NCI-H1092 treated with DMSO at 0.1 percent for 48 hours (cell line): Measurements from ENCODE around the gene ADAMTSL1.

Experiments used
- DNase-seq: peaks from one replicate; lab custom pipeline; 2025; lab: John Stamatoyannopoulos, UW

Gene ADAMTSL1, protein sequence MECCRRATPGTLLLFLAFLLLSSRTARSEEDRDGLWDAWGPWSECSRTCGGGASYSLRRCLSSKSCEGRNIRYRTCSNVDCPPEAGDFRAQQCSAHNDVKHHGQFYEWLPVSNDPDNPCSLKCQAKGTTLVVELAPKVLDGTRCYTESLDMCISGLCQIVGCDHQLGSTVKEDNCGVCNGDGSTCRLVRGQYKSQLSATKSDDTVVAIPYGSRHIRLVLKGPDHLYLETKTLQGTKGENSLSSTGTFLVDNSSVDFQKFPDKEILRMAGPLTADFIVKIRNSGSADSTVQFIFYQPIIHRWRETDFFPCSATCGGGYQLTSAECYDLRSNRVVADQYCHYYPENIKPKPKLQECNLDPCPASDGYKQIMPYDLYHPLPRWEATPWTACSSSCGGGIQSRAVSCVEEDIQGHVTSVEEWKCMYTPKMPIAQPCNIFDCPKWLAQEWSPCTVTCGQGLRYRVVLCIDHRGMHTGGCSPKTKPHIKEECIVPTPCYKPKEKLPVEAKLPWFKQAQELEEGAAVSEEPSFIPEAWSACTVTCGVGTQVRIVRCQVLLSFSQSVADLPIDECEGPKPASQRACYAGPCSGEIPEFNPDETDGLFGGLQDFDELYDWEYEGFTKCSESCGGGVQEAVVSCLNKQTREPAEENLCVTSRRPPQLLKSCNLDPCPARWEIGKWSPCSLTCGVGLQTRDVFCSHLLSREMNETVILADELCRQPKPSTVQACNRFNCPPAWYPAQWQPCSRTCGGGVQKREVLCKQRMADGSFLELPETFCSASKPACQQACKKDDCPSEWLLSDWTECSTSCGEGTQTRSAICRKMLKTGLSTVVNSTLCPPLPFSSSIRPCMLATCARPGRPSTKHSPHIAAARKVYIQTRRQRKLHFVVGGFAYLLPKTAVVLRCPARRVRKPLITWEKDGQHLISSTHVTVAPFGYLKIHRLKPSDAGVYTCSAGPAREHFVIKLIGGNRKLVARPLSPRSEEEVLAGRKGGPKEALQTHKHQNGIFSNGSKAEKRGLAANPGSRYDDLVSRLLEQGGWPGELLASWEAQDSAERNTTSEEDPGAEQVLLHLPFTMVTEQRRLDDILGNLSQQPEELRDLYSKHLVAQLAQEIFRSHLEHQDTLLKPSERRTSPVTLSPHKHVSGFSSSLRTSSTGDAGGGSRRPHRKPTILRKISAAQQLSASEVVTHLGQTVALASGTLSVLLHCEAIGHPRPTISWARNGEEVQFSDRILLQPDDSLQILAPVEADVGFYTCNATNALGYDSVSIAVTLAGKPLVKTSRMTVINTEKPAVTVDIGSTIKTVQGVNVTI (N-terminal part only)

DNA sequence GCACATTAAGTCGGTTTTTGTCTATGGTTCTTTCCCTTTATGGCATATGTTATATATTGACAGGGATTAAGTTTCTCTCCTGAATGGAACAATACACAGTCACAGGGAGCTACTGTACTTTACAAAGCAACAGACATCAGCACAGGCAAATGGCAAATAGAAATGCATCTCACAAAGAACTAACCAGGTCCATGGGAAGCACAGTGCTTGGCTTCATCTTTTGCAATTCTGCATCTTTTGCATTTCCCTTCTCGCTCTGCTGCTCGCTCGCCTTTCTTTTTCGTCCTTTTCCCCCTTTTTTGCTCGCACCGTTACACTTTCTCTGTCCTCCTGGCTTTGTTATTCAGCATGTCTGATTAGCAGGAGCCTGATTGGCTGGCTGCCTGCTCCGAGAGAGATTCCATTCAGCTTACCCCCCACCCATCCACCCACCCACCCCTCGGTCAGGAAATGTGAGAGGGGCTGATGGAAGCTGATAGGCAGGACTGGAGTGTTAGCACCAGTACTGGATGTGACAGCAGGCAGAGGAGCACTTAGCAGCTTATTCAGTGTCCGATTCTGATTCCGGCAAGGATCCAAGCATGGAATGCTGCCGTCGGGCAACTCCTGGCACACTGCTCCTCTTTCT lies at the start of gene ADAMTSL1:
TSS of gene ADAMTSL1 (plus strand) at position 502 of the 628 bp plus-strand sequence. CDS start at position 582, 80 bp downstream.
- DNase-seq = peak; percentile 99

DNA sequence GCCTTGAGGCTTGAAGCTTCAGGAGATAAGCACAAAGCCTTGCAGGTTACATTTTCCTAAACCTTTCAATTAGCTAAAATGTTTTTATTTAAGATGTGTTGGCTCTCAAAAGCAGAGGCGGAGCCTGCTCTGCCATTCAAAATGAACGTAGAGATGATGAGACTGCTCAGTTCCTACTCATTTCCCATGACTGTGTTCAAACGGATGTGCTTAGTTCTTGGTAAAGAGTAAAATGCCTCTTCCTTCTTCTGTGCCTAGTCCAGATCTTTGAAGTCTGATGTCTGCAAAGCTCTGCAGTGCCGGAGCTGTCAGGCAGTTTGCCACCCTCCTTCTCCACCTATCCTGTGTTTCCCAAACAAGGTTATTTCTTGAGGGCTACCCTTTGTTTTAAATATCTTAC lies 46.3 kb upstream of the ADAMTSL1 start:
- DNase-seq = no peak

DNA sequence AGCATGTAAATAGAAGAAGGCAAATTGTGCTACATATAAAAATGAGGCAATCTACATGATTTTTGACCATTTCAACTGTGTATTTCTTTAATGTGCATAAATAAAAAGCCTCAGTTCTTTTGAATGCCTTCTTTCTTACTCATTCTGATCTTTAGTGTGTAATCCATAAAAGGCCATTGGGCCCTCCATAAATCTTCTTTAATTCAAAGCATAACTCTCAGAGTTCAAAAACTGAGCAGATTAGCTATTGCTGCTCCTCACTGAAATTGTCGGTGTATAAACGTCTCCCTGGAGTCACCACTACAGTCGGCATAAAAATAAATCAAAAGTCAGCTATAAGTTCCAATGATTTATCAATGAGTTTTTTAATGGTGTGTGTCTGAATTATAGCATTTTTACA lies 45.3 kb upstream of the ADAMTSL1 start:
- no peak for DNase-seq

DNA sequence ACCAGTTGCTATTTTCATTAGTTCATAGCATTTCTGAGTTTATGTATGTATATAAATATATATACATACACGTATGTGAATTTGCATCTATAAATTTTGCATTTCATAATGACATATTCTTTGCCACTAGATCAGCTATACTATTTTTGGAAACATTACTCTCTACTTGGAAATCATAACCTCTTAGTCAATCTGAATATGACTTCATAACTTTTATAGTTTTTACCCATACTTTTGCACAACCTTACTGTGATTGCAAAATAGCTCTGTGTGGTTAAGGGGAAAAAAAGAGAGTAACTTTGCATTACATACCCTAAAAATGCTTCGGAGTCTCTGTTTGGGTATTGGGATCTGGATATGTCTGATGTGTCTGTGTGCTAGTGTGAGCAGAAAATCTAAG lies 44.9 kb upstream of the ADAMTSL1 start:
- DNase-seq = no peak

DNA sequence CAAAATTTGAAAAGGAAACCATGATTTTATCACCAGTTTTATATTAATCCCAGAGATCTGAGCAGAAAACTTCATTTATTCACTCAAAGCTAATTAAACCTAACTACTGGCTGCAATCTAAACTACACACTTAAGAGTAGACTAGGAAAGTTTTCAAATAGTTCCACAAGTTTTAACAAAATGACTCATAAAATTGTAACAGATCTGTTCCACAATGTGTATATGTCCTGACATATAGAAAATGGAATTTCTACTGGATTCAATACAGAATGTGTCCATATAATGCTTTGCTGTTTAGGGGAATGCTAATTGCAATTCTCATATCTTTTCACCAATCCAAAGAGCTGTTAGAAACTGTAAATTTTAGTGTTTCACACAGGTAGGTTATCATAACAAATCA lies 40.3 kb upstream of the ADAMTSL1 start:
- no peak for DNase-seq

DNA sequence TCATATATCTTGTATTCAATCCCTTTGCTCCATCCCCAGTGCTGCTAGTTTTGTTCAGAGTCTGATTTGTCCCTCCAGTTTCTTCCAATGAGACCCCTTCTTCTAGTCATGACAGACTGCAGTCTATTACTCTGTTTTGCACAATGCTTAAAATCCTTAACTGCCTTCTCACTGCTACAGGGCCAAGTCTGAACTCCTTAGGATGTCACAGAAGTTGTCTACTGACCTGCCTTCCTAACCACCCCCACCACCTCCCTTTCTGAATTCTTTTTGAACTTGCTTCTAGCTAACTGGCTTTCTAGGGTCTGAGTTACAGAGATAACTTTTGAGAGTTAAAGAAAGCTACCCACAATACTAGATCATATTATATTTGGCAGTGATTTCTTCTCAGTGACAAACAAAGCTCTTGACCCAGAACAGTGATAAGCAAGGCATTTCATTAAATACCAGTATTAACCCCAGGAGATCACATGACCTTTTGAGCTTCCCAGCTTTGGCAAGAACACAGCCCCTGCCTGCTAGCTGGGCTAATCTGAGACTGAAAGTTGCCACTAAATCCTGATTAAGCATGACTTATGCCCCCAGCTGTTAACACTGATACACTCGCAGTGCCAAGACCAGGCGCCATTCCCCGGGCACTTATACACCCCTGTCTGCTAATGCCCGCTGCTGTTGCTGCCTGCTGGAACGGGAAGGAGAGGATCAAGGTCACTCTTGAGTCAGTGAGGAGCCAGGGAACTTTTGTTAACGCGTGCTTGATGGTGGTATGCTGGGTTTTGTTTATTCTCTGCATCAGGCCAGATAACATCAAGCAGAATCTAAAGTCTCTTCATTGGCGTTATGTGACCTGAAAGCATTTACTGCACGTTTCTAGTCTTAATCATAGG lies 36.4 kb upstream of the ADAMTSL1 start:
- DNase-seq = peak; percentile 72

DNA sequence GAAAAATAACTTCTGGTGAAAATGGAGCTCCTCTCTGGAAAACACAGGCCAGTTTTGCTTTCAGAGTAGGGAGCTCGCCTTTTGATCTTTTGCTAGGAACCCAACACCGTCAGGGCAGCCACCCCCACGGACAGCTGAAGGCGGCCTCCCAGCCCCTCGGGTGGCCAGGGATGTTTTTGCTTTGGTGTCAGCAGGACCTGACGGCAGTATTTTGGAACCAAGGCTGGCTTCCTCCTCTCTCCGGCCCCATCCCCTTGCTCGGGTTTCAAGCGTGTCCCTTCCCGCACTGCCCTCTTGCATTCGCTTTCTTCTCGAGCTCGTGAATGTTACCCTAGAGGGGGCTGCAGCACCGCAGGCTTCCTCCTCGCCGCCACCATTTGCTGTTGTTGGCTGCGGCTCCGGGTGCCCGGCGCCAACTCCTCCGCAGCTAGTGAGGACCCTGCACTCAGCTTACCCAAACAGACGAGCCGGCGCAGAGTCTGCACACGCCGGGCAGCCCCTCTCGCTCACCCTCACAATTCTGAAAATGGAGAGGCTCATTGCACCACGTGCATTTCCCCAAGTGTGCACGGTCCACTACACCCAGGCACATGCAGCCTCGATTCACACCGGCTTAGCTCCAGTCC lies 35.5 kb upstream of the ADAMTSL1 start:
- DNase-seq = peak; percentile 38

DNA sequence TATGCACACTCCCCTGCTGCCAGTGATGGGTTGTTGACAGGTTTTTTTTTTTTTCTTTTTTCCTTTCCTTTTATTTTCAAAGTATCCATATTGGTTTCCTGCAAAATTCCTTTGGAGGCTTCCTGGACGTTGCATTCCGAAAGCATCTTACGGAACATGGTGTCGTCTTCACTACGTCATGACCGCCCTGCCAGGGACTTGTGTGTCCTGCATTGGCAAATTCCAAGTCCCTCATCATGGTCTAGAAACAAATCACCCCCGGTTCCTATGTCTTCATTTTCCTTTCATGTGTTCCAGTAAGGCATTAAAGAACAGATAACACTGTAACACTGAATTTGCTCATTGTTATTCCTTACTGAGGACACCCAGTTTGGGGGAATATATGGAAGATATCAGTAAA lies 35.0 kb upstream of the ADAMTSL1 start:
- no peak for DNase-seq

DNA sequence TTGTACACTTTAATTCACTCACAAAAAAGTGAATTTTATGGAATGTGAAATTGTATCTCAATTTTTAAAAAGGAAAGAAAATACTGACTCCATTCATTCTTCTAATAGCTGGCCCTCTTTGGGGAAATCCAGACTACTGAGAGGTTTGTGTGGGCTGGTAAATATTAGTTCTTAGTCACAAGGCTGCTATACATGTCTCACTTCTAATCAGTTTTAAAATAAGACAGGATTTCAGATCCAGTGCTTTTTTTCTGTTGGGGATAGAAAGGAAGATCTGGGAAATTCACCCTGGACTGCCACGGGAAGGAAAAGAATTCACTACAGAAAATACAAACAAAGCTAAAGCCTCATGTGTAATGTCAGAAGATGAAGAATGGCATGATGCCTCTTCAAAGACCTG lies 32.7 kb upstream of the ADAMTSL1 start:
- DNase-seq = no peak

DNA sequence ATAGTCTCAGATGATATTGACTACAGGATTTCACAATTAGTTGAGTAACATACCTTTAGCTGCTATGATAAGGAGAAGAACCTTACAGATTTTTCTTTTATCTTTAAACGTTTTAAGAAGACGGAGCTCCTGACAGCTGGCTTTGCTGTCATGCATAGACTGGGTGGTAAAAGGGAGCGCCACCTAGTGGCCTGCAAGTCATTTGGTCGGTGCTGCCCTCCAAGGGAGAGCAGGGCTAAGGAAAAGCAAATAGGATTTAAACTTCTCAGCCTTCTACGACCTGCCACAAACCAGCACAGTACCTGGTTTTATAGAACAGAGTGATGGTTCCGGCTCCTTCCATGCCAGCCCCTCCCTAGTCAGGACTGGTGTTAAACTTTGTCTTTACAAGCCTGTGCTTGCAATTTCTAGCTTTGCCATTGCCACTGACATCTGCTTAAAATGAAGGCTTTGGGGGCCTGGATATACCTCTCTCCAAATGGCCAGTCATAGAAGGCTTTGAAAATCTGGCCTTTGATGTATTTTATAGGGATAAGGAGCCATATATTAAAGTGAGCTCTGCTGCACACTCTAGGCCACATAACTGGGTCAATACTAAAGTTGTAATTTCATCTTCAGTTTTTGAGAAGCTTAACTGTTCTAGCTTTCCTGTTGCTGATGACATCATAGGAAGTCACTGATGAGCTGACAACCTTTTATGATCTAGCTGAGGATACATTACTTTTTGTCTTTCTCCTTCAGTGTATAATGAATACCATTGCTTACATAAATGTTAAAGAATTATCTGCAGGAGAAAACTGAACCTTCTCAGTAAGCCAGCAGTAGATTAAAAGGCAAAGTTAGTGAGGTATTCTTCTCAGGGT lies 31.1 kb upstream of the ADAMTSL1 start:
- peak; percentile 92 for DNase-seq

DNA sequence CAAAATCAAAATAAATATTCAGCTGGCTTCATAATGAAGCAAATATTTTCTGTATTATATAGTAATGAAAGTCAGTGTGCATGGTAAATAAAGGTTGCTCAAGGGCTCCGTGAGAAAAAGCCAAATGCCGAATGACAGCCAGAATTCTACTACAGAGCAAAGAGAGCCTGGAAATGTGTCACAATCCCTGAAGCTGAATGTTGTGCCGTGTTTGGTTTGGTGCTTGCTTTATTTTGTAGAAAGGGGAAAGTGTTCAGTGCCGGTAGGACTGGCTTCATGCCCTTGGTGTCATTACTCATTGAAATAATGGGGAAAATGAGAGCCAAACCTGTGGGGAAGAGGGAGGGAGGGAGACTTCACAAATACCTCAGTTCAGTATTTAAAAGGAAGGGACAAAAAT lies 26.8 kb upstream of the ADAMTSL1 start:
- DNase-seq = peak; percentile 63

DNA sequence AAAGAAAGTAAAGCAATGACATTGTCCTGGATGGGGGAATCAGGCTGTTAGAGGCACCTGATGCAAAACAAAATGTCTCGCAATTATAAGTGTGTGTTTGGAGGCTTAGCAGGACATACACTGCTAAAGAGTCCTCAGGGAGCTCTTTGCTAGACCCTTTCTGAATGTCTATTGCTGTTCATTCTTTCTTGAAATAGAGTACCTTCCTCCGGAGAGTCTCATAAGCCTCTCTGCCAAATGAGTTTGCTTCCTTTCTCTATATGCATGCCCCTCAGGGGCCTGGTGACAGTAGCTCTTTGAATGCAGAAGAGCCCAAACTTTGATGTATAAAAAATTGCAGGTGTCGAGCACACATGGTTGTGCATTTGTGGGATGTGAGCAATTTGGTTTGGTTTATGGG lies 26.4 kb upstream of the ADAMTSL1 start:
- DNase-seq = no peak

DNA sequence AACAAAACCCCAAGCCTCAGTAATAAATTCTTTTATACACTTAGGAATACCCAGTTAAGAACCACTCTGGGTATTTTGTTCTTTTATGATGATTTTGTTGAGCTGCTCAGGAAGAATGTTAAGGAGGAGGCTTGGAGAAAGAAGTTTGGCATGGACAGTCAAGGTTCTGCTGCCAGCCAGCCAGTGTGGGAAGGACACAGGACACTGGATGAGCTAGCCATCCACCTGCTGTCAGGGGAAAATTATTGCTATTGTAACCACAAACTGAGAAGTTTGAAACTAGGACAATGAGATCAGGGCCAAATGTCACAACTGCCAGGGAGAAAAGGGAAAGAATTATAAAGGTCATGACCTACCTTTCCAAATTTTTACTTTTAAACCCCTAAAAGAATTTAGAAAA lies 25.9 kb upstream of the ADAMTSL1 start:
- no peak for DNase-seq

DNA sequence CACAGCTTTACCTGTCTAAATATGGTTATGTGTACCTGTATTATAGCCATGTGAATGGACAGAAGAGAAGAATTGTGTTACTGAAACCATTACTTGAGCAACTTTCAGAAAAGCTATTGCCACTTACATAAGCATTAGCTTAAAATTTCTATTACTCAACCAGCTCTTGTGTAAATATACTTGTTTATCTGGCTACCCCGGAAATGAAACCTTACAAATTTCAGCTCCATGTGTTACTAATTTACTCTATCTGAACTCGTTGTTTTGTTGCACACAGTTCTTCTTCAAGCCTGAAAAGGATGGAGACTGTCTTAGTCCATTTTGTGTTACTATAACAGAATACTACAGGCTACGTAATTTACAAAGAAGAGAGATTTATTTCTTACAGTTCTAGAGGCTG lies 22.5 kb upstream of the ADAMTSL1 start:
- DNase-seq = no peak

DNA sequence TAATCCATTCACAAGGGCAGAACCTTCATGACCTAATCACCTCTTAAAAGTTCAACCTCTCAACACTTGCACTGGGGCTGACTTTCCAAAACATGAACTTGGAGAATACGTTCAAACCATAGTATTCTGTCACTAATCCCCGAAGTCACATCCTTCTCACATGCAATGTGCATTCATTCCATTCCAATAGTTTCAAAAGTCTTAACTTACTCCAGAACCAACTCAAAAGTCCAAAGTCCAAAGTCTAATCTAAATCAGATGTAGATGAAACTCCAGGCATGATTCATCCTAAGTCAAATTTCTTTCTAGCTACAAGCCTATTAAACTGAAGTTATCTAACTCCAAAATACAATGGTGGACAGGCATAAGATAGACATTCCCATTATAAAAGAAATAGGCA lies 21.7 kb upstream of the ADAMTSL1 start:
- no peak for DNase-seq

DNA sequence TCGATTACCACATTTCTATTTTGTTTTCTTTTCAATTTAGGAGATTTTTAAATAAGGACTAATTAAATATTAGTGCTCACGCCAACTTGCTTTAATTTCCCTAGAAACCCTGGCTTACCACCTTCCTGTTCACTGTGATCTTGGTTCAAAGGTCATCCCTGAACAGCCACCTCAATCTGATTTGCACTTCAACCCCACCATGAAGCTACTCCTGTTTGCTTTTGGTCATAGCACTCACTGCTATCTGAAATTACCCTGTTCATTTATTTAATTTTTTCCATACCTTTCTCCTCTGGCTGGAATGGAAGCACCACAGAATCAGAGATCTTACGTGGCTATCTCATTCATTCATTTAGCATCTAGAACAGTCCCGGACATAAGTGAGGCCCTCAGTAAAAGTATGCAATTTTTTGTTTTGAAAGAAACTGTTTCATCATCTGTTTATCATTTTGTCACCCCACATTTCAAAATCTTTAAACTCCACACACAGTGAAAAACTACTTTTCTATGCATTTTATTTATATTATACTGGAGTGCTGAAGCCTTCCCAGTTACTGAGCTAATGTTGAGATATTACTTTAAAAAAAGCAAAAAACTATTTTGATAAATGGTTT lies 17.2 kb upstream of the ADAMTSL1 start:
- no peak for DNase-seq

DNA sequence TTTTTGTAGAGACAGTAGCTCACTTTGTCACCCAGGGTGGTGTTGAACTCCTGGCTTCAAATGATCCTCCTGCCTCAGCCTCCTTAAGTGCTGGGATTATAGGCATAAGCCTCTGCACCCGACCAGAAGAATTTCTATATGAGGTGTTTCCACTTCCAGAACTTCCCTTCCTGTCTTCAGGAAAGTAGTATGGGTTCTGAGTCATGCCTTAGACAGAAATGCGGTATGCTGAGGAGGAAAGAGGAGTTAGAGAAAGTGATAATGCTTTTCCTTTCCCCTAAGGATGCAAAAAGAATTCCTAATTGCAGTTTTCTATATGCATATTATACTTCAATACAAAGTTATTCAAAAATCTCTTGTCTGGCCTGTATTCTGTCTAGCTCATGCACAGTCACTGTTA lies 16.4 kb upstream of the ADAMTSL1 start:
- DNase-seq = no peak

DNA sequence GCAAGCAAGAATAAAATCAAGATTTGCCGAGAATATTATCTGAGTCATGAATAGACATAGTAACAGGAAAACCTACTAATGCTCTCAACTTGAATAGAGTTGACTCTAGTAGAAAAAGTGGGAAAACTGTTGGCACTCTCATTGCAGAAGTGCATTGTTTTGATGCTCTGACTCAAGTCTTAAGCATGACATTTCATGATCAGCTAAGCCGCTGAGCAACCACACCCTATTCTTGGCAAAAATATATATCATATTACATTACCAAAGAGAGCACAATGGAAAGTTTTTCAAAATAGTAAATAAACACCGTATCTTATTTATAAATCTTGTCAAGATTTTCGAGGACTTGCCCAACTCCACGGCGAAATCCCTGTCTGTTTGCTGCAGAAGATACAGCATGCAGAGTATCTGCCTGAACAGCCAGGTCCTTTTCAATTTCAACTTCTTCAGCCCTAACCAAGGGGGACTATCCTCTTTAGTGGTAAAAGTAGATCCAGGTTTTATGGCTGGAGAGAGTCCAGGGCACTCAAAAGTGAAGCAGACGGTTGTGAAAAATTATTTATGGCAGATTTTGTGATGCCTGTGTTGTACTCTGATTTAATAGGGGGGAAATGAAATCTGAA lies 13.9 kb upstream of the ADAMTSL1 start:
- no peak for DNase-seq
